Spleen (tissue), 7 donors: Measurements from ENCODE around the gene MLC1.

Experiments used
- POLR2AphosphoS5 ChIP-seq, 3 donors: sonication (generic); formaldehyde crosslinking; IDR thresholded peaks; one replicate each; pipeline ENCODE4 v1.5.1; 2017; ENCODE audit warnings: antibody characterized with exemption in 3 of 3
- TF ChIP-seq, protein P1 (sequence below), 11 experiments: fragments of 200-600 bp in 7 of 11; fragments of 450-650 bp in 4 of 11; sonication (generic) in 4 of 11; IDR thresholded peaks in 8 of 11; conservative IDR thresholded peaks in 3 of 11; 1 replicate in 7 of 11; 2 replicates in 4 of 11; pipeline versions ENCODE4 v1.4.0 to v1.8.0; 2016 to 2021; ENCODE audit warnings: antibody characterized with exemption in 11 of 11, inconsistent platforms in 4 of 11, mild to moderate bottlenecking in 1 of 11
- donor health status: DM: no; HTN: no; CAD: no; lungs with moderate emphysema.
- donor health status: DM: no; HTN: no; CAD: no.
- donor health status: DM: no; HTN: no; CAD: no.

- TF ChIP-seq, protein P1, sequence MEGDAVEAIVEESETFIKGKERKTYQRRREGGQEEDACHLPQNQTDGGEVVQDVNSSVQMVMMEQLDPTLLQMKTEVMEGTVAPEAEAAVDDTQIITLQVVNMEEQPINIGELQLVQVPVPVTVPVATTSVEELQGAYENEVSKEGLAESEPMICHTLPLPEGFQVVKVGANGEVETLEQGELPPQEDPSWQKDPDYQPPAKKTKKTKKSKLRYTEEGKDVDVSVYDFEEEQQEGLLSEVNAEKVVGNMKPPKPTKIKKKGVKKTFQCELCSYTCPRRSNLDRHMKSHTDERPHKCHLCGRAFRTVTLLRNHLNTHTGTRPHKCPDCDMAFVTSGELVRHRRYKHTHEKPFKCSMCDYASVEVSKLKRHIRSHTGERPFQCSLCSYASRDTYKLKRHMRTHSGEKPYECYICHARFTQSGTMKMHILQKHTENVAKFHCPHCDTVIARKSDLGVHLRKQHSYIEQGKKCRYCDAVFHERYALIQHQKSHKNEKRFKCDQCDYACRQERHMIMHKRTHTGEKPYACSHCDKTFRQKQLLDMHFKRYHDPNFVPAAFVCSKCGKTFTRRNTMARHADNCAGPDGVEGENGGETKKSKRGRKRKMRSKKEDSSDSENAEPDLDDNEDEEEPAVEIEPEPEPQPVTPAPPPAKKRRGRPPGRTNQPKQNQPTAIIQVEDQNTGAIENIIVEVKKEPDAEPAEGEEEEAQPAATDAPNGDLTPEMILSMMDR (IDR thresholded peaks at IDR 0.05 in 8 of 11, conservative IDR thresholded peaks at IDR 0.05 in 3 of 11) = no peak
- TF ChIP-seq POLR2AphosphoS5 (IDR thresholded peaks at IDR 0.05) = no peak
Observed at GRCh38 chr22:50089231-50089630, 4.0 kb upstream of the MLC1 start.
